ENCODE data around the gene FAM168A. TPM values are rescaled to one million over a fixed set of nuclear protein-coding genes. Genes with fewer than 3 reads are reported as not detected.

The FAM168A gene
- polyA plus RNA-seq, 1 donor from 2014 or later = 2.6 TPM

- Mint-ChIP-seq H3K4me1 (peaks cover 7% of the 10 kb centered on the region in 3 donors), H3K9me3 (no peaks in the 10 kb centered on the region), H3K27ac (no peak overlapping the region), H3K27me3 (no peaks in the 10 kb centered on the region), H3K36me3 (peaks cover 7% of the 10 kb centered on the region), H3K4me3 (no peak overlapping the region)
Observed at GRCh38 chr11:73466643-73467042, 131.3 kb downstream of the FAM168A start.

GRCh38 chr11:73465871-73466270, 132.0 kb downstream of the FAM168A start:
- H3K9me3 Mint-ChIP-seq = no peaks in the 10 kb centered on the region
- H3K4me1 Mint-ChIP-seq = peaks cover 9 to 10% (median 10%) of the 10 kb centered on the region in 3 donors
- no peak overlapping the region for H3K27ac Mint-ChIP-seq
- H3K36me3 Mint-ChIP-seq = peaks cover 7% of the 10 kb centered on the region
- no peak overlapping the region for H3K4me3 Mint-ChIP-seq
- no peaks in the 10 kb centered on the region for H3K27me3 Mint-ChIP-seq

GRCh38 chr11:73465023-73465675, 132.8 kb downstream of the FAM168A start:
- no peaks in the 10 kb centered on the region for H3K9me3 Mint-ChIP-seq

GRCh38 chr11:73464347-73464746, 133.6 kb downstream of the FAM168A start:
- no peaks in the 10 kb centered on the region for H3K27me3 Mint-ChIP-seq
- peaks cover 11% of the 10 kb centered on the region for H3K36me3 Mint-ChIP-seq
- no peaks in the 10 kb centered on the region for H3K9me3 Mint-ChIP-seq
- no peak overlapping the region for H3K4me3 Mint-ChIP-seq
- no peak overlapping the region for H3K27ac Mint-ChIP-seq
- peaks cover 10 to 12% (median 10%) of the 10 kb centered on the region in 3 donors for H3K4me1 Mint-ChIP-seq

More at GRCh38 chr11:73465023-73465675, 132.8 kb downstream of the FAM168A start:
- Mint-ChIP-seq H3K4me3 (no peak overlapping the region), H3K27me3 (no peaks in the 10 kb centered on the region), H3K36me3 (peaks cover 8% of the 10 kb centered on the region), H3K4me1 (peaks cover 10 to 11% (median 10%) of the 10 kb centered on the region in 3 donors), H3K27ac (no peak overlapping the region)

GRCh38 chr11:73463359-73463758, 134.6 kb downstream of the FAM168A start:
- no peak overlapping the region for H3K4me3 Mint-ChIP-seq
- peaks cover 10 to 12% (median 10%) of the 10 kb centered on the region in 3 donors for H3K4me1 Mint-ChIP-seq
- H3K27ac Mint-ChIP-seq = no peak overlapping the region
- H3K9me3 Mint-ChIP-seq = no peaks in the 10 kb centered on the region
- peaks cover 11% of the 10 kb centered on the region for H3K36me3 Mint-ChIP-seq
- H3K27me3 Mint-ChIP-seq = no peaks in the 10 kb centered on the region

GRCh38 chr11:73461964-73462363, 135.9 kb downstream of the FAM168A start:
- Mint-ChIP-seq H3K36me3 (peaks cover 12% of the 10 kb centered on the region), H3K4me1 (peaks cover 10 to 12% (median 10%) of the 10 kb centered on the region in 3 donors), H3K27me3 (no peaks in the 10 kb centered on the region), H3K4me3 (peak overlapping the region in 1 of 4 donors; percentile 15), H3K9me3 (no peaks in the 10 kb centered on the region), H3K27ac (peak overlapping the region in 1 of 3 donors; percentile 0)

- Mint-ChIP-seq H3K27me3 (no peaks in the 10 kb centered on the region), H3K27ac (peak overlapping the region in 1 of 3 donors; percentile 0), H3K36me3 (peaks cover 12% of the 10 kb centered on the region), H3K4me3 (no peak overlapping the region), H3K4me1 (peaks cover 10 to 12% (median 10%) of the 10 kb centered on the region in 3 donors), H3K9me3 (no peaks in the 10 kb centered on the region)
Observed at GRCh38 chr11:73461335-73461840, 136.5 kb downstream of the FAM168A start.

- Mint-ChIP-seq H3K27me3 (no peaks in the 10 kb centered on the region), H3K27ac (no peak overlapping the region), H3K4me3 (no peak overlapping the region), H3K9me3 (no peaks in the 10 kb centered on the region), H3K36me3 (peaks cover 8% of the 10 kb centered on the region), H3K4me1 (peaks cover 10 to 14% (median 10%) of the 10 kb centered on the region in 3 donors)
Observed at GRCh38 chr11:73458201-73458600, 139.7 kb downstream of the FAM168A start.

- H3K27me3 Mint-ChIP-seq = no peaks in the 10 kb centered on the region
- no peaks in the 10 kb centered on the region for H3K9me3 Mint-ChIP-seq
- H3K4me1 Mint-ChIP-seq = peaks cover 0 to 1% (median 0%) of the 10 kb centered on the region in 3 donors
- peaks cover 9% of the 10 kb centered on the region for H3K36me3 Mint-ChIP-seq
- H3K27ac Mint-ChIP-seq = no peak overlapping the region
- H3K4me3 Mint-ChIP-seq = no peak overlapping the region
Observed at GRCh38 chr11:73454987-73455386, 142.9 kb downstream of the FAM168A start.

- Mint-ChIP-seq H3K36me3 (peaks cover 8% of the 10 kb centered on the region), H3K9me3 (no peaks in the 10 kb centered on the region), H3K4me1 (peaks cover 0 to 1% (median 0%) of the 10 kb centered on the region in 3 donors), H3K4me3 (no peak overlapping the region), H3K27me3 (no peaks in the 10 kb centered on the region), H3K27ac (no peak overlapping the region)
Observed at GRCh38 chr11:73453562-73453961, 144.3 kb downstream of the FAM168A start.

- Mint-ChIP-seq H3K36me3 (peaks cover 7% of the 10 kb centered on the region), H3K4me3 (no peak overlapping the region), H3K27ac (no peak overlapping the region), H3K4me1 (peaks cover 0 to 1% (median 0%) of the 10 kb centered on the region in 3 donors), H3K9me3 (no peaks in the 10 kb centered on the region), H3K27me3 (no peaks in the 10 kb centered on the region)
Observed at GRCh38 chr11:73452726-73453125, 145.2 kb downstream of the FAM168A start.

- H3K36me3 Mint-ChIP-seq = peaks cover 7% of the 10 kb centered on the region
- H3K9me3 Mint-ChIP-seq = no peaks in the 10 kb centered on the region
- peaks cover 0 to 2% (median 1%) of the 10 kb centered on the region in 3 donors for H3K4me1 Mint-ChIP-seq
- H3K27me3 Mint-ChIP-seq = no peaks in the 10 kb centered on the region
- no peak overlapping the region for H3K27ac Mint-ChIP-seq
- no peak overlapping the region for H3K4me3 Mint-ChIP-seq
Observed at GRCh38 chr11:73451896-73452295, 146.0 kb downstream of the FAM168A start.

- Mint-ChIP-seq H3K4me3 (no peak overlapping the region), H3K27ac (no peak overlapping the region), H3K27me3 (no peaks in the 10 kb centered on the region)
Observed at GRCh38 chr11:73446766-73447165, 151.1 kb downstream of the FAM168A start.

GRCh38 chr11:73445980-73446379, 151.9 kb downstream of the FAM168A start:
- Mint-ChIP-seq H3K36me3 (peaks cover 7% of the 10 kb centered on the region), H3K4me3 (no peak overlapping the region), H3K27ac (no peak overlapping the region), H3K27me3 (no peaks in the 10 kb centered on the region), H3K9me3 (no peaks in the 10 kb centered on the region), H3K4me1 (peaks cover 0 to 2% (median 1%) of the 10 kb centered on the region in 3 donors)

More at GRCh38 chr11:73446766-73447165, 151.1 kb downstream of the FAM168A start:
- Mint-ChIP-seq H3K4me1 (peaks cover 0 to 2% (median 1%) of the 10 kb centered on the region in 3 donors), H3K9me3 (no peaks in the 10 kb centered on the region), H3K36me3 (peaks cover 8% of the 10 kb centered on the region)

- Mint-ChIP-seq H3K27me3 (no peaks in the 10 kb centered on the region), H3K27ac (no peak overlapping the region), H3K4me3 (no peak overlapping the region), H3K36me3 (peaks cover 13% of the 10 kb centered on the region), H3K4me1 (peaks cover 0 to 3% (median 0%) of the 10 kb centered on the region in 3 donors), H3K9me3 (no peaks in the 10 kb centered on the region)
Observed at GRCh38 chr11:73439002-73439843, 158.7 kb downstream of the FAM168A start.
